Panc1 (cell line): ENCODE measurements around the gene AEBP1. TPM values are rescaled to one million over a fixed set of nuclear protein-coding genes. Genes with fewer than 3 reads are reported as not detected.

ENCODE experiments used
- ATAC-seq: fragments of 200-7000 bp; cut with Tn5 transposase; 2 replicates; pipeline ENCODE4 v1.9.1; 2020; ENCODE audit warnings: mild to moderate bottlenecking, moderate library complexity
- BruUV-seq: library from RNA; stranded (reverse); fragments of 400-500 nt; replicated peaks from 2 replicates; lab custom pipeline; 2021; lab: Mats Ljungman, UMichigan
- CTCF ChIA-PET: fragments of 300-600 bp; sonication (Branson Sonifier 250); formaldehyde crosslinking; loops from one replicate; lab custom pipeline; 2022; ENCODE audit warnings: antibody characterized with exemption; lab: Charles Lee
- POLR2A ChIA-PET: fragments of 300-600 bp; sonication (Branson Sonifier 250); formaldehyde crosslinking; loops from one replicate; lab custom pipeline; 2022; ENCODE audit warnings: antibody characterized with exemption; lab: Charles Lee
- DNase-seq: peaks from one replicate; pipeline ENCODE4 v3.0.0-alpha.2; 2010; ENCODE audit warnings: low read depth, low spot score
- H3K27ac ChIP-seq: 2 replicates; pipeline ENCODE4 v1.5.1; 2011; ENCODE audit warnings: mild to moderate bottlenecking, low read length, inconsistent platforms
- H3K27me3 ChIP-seq: fragments of 200-500 bp; sonication (Bioruptor generic); 2 replicates; pipeline ENCODE4 v1.6.0; 2014; ENCODE audit warnings: low read length, inconsistent platforms; ENCODE audit not compliant: control insufficient read depth, insufficient read depth
- H3K36me3 ChIP-seq: fragments of 200-500 bp; sonication (Bioruptor generic); 2 replicates; pipeline ENCODE4 v1.5.1; 2014; ENCODE audit warnings: inconsistent platforms, mild to moderate bottlenecking, low read length, moderate library complexity; ENCODE audit not compliant: control insufficient read depth, insufficient read depth
- H3K4me1 ChIP-seq: 2 replicates; pipeline ENCODE4 v1.5.1; 2011; ENCODE audit warnings: inconsistent platforms, mild to moderate bottlenecking, low read length, moderate library complexity; ENCODE audit not compliant: control insufficient read depth, insufficient read depth
- H3K4me3 ChIP-seq, 2 experiments: 2 replicates each; pipeline ENCODE4 v1.5.1; 2011 to 2012; ENCODE audit warnings: low read depth in 2 of 2, low read length in 2 of 2, mild to moderate bottlenecking in 2 of 2, inconsistent platforms in 1 of 2, moderate library complexity in 1 of 2
- H3K9me3 ChIP-seq: fragments of 200-500 bp; sonication (Bioruptor generic); 2 replicates; pipeline ENCODE4 v1.5.1; 2014; ENCODE audit warnings: low read depth, mild to moderate bottlenecking, inconsistent platforms, low read length, moderate library complexity; ENCODE audit not compliant: control insufficient read depth, insufficient read depth
- POLR2AphosphoS5 ChIP-seq: IDR thresholded peaks from 2 replicates; pipeline ENCODE4 v1.6.1; 2012; ENCODE audit warnings: mild to moderate bottlenecking, low read depth, low read length, moderate library complexity
- SIN3A ChIP-seq: IDR thresholded peaks from 2 replicates; pipeline ENCODE4 v1.6.1; 2012; ENCODE audit warnings: low read depth, mild to moderate bottlenecking, low read length, moderate library complexity, borderline replicate concordance; ENCODE audit not compliant: insufficient read depth
- TCF7L2 ChIP-seq: IDR thresholded peaks from 2 replicates; pipeline ENCODE4 v1.6.1; 2011; ENCODE audit warnings: mild to moderate bottlenecking, low read depth, low read length, inconsistent platforms
- in situ Hi-C: cut with HindIII; loops from 2 replicates; pipeline ENCODE4 v1.10.0; 2016; ENCODE audit warnings: low sequenced_read_pairs, low pct_unique_long_range_greater_than_20kb
- intact Hi-C: fragments of 100-400 bp; cut with micrococcal nuclease; formaldehyde crosslinking; loops from one replicate; pipeline ENCODE4 v1.10.0; 2022; ENCODE audit not compliant: unreplicated experiment
- total RNA-seq: library from RNA; stranded (reverse); gene quantifications from one replicate; pipeline ENCODE4 v1.2.1, GENCODE V29; 2021; ENCODE audit not compliant: unreplicated experiment
- TF ChIP-seq, protein P1 (sequence below), 2 experiments: IDR thresholded peaks; 2 replicates each; pipeline ENCODE4 v1.6.1; 2011 to 2012; ENCODE audit warnings: low read depth in 2 of 2, control low read depth in 1 of 2, low read length in 1 of 2, mild to moderate bottlenecking in 1 of 2, moderate library complexity in 1 of 2; ENCODE audit not compliant: insufficient read depth in 1 of 2
- TF ChIP-seq, protein P2 (sequence below): fragments of 450-650 bp; IDR thresholded peaks from 2 replicates; pipeline ENCODE4 v1.5.1; 2017; ENCODE audit warnings: mild to moderate bottlenecking

The AEBP1 gene
- total RNA-seq, 1 experiment from 2014 or later = 0.62 TPM

DNA sequence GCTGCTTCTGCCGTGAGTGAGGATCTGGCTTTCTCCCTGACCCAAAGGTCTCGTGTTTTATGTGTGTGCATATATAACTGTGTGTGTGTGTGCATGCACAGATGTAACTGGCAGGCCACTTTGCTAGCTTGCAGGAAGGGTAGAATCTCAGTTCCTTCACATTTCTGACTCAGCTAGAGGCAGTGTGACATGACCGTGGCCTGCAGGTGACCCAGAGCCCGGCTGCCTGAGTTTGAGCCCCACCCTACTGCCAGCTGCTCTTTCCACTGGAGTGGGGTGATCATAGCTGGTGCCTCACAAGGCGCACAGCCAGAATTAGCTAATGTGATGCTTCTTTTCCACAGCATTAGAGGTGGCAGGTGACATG, 46.3 kb downstream of the AEBP1 start:
- no peaks in the 10 kb centered on the region for H3K36me3 ChIP-seq
- H3K4me3 ChIP-seq = no peak overlapping the region
- no peaks in the 10 kb centered on the region for H3K27me3 ChIP-seq
- ChIA-PET CTCF (no interaction called here), POLR2A (no interaction called here)
- DNase-seq (no peak), ATAC-seq (no peak)
- no peaks in the 10 kb centered on the region for H3K4me1 ChIP-seq
- no TSS peak for BruUV-seq
- H3K27ac ChIP-seq = no peak overlapping the region
- intact Hi-C loops (no loop called here), in situ Hi-C loops (no loop called here)
- TF ChIP-seq, protein P1, sequence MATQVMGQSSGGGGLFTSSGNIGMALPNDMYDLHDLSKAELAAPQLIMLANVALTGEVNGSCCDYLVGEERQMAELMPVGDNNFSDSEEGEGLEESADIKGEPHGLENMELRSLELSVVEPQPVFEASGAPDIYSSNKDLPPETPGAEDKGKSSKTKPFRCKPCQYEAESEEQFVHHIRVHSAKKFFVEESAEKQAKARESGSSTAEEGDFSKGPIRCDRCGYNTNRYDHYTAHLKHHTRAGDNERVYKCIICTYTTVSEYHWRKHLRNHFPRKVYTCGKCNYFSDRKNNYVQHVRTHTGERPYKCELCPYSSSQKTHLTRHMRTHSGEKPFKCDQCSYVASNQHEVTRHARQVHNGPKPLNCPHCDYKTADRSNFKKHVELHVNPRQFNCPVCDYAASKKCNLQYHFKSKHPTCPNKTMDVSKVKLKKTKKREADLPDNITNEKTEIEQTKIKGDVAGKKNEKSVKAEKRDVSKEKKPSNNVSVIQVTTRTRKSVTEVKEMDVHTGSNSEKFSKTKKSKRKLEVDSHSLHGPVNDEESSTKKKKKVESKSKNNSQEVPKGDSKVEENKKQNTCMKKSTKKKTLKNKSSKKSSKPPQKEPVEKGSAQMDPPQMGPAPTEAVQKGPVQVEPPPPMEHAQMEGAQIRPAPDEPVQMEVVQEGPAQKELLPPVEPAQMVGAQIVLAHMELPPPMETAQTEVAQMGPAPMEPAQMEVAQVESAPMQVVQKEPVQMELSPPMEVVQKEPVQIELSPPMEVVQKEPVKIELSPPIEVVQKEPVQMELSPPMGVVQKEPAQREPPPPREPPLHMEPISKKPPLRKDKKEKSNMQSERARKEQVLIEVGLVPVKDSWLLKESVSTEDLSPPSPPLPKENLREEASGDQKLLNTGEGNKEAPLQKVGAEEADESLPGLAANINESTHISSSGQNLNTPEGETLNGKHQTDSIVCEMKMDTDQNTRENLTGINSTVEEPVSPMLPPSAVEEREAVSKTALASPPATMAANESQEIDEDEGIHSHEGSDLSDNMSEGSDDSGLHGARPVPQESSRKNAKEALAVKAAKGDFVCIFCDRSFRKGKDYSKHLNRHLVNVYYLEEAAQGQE (IDR thresholded peaks at IDR 0.05; ENCODE audit: insufficient read depth in 1 of 2, low read depth in 2 of 2, low read length in 1 of 2) = no peak
- TF ChIP-seq TCF7L2 (no peak), SIN3A (no peak), POLR2AphosphoS5 (no peak)
- TF ChIP-seq, protein P2, sequence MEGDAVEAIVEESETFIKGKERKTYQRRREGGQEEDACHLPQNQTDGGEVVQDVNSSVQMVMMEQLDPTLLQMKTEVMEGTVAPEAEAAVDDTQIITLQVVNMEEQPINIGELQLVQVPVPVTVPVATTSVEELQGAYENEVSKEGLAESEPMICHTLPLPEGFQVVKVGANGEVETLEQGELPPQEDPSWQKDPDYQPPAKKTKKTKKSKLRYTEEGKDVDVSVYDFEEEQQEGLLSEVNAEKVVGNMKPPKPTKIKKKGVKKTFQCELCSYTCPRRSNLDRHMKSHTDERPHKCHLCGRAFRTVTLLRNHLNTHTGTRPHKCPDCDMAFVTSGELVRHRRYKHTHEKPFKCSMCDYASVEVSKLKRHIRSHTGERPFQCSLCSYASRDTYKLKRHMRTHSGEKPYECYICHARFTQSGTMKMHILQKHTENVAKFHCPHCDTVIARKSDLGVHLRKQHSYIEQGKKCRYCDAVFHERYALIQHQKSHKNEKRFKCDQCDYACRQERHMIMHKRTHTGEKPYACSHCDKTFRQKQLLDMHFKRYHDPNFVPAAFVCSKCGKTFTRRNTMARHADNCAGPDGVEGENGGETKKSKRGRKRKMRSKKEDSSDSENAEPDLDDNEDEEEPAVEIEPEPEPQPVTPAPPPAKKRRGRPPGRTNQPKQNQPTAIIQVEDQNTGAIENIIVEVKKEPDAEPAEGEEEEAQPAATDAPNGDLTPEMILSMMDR = no peak
- no peaks in the 10 kb centered on the region for H3K9me3 ChIP-seq

DNA sequence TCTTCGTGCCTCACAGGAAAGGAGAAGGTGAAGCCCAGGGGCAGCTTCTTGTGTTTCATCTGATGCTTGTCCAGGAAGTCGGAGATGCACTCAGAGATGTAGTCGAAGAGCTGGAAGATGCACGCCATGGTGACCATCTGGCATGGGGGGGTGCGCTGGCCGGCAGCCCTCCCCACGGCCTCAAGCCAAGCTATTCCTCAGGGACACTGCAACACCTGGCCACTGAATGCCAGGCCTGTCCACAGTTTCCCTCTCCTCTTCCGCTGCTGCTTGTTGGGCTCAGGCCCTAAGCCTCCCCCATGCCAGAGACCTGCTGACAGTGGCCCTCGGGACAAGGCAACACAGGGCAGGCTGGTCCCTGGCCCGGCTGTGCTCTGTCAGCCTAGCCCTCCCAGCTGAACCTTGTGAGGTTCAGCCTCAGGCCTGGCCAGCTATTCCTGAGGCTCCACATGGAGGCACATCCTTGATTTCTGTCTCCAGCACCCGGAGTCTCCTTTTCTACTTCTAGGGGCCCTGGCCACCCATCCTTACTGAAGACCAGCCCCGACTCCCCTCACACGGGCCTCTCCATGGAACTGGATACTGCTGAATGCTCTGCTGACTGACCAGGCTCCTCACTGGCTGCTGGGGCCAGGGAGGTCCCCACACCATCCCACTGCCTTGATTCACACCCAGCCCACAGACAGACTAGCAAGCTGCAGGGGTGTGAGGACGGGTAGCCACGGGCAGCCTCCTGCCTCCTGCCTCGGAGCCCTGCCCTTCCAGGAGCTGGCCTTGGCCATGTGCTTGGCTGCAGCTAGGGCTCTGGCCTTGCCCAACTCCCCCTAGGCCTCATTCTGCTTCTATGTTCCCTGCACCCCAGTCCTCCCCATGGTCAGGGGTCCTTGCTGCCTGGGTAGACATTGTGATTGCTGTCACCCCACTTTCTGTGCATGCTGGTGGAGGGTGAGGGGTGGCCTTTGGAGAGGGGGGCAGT, 47.1 kb downstream of the AEBP1 start:
- in situ Hi-C loops = no loop called here
- no peak overlapping the region for H3K27ac ChIP-seq
- CTCF ChIA-PET = no interaction called here
- TF ChIP-seq, protein P2 = no peak
- no peak for TF ChIP-seq SIN3A
- TF ChIP-seq, protein P1 (IDR thresholded peaks at IDR 0.05; ENCODE audit: insufficient read depth in 1 of 2, low read depth in 2 of 2, low read length in 1 of 2) = no peak
- TF ChIP-seq TCF7L2 = no peak
- TF ChIP-seq POLR2AphosphoS5 = no peak
- no peaks in the 10 kb centered on the region for H3K36me3 ChIP-seq
- H3K4me1 ChIP-seq = no peaks in the 10 kb centered on the region
- H3K9me3 ChIP-seq = no peaks in the 10 kb centered on the region
- H3K4me3 ChIP-seq = no peak overlapping the region
- POLR2A ChIA-PET = no interaction called here
- intact Hi-C loops = no loop called here
- DNase-seq (no peak), ATAC-seq (no peak)
- BruUV-seq = no TSS peak
- H3K27me3 ChIP-seq = no peaks in the 10 kb centered on the region
